Lower leg skin (tissue), 4 donors: ENCODE results near the gene DOCK10. TPM values are rescaled to one million over a fixed set of nuclear protein-coding genes. Genes with fewer than 3 reads are reported as not detected.

Experiments
- DNase-seq, 2 donors: peaks; one replicate each; pipeline ENCODE4 v3.0.0-alpha.2; 2019; ENCODE audit warnings: low spot score in 2 of 2
- H3K4me3 ChIP-seq: fragments of 200-600 bp; sonication (generic); 2 replicates; pipeline ENCODE4 v1.5.1; 2017; ENCODE audit warnings: mild to moderate bottlenecking, low read depth; ENCODE audit not compliant: poor library complexity, severe bottlenecking
- CTCF ChIP-seq, 3 donors: fragments of 450-650 bp; IDR thresholded peaks; one replicate each; pipeline ENCODE4 v1.5.1; 2016; ENCODE audit warnings: antibody characterized with exemption in 3 of 3, mild to moderate bottlenecking in 3 of 3, moderate library complexity in 2 of 3
- POLR2A ChIP-seq, 2 donors: fragments of 450-650 bp; IDR thresholded peaks; one replicate each; pipeline ENCODE4 v1.6.1; 2016 to 2017; ENCODE audit warnings: antibody characterized with exemption in 2 of 2, mild to moderate bottlenecking in 1 of 2, moderate library complexity in 1 of 2
- WGBS, 2 donors: methylation state at CpG; one replicate each; pipeline ENCODE4 v1.1.5; 2018; 5-methylcytosine and 5-hydroxymethylcytosine counted together
- intact Hi-C: fragments of 100-400 bp; cut with DNase I; formaldehyde crosslinking; loops from one replicate; pipeline ENCODE4 v1.15.0; 2023; ENCODE audit warnings: low total_unique reads
- total RNA-seq, 4 donors: library from RNA; depleted of rRNA; stranded (reverse); fragments of >200 nt; gene quantifications; one replicate each; pipeline ENCODE4 v1.1.0, GENCODE V29; 2016

The DOCK10 gene
- total RNA-seq, 4 donors from 2014 or later: 6.2 to 16.5 (median 14.0) TPM

GRCh38 chr2:225032246-225032645 lies 10.0 kb downstream of the DOCK10 start:
- no peak for DNase-seq
- TF ChIP-seq CTCF (IDR thresholded peaks at IDR 0.05) (no peak), POLR2A (IDR thresholded peaks at IDR 0.05) (no peak)
- intact Hi-C loops: no loop called here
- no peak overlapping the region for H3K4me3 ChIP-seq

GRCh38 chr2:225031599-225031998 lies 10.7 kb downstream of the DOCK10 start:
- intact Hi-C loops: no loop called here
- DNase-seq: no peak
- no peak overlapping the region for H3K4me3 ChIP-seq
- TF ChIP-seq POLR2A (IDR thresholded peaks at IDR 0.05): no peak
- no peak for TF ChIP-seq CTCF (IDR thresholded peaks at IDR 0.05)
- WGBS, 2 donors: 88 to 89% methylated on average over 4 of the region's 4 CpGs

- intact Hi-C loops: no loop called here
- no peak overlapping the region for H3K4me3 ChIP-seq
- no peak for TF ChIP-seq POLR2A (IDR thresholded peaks at IDR 0.05)
- no peak for DNase-seq
- WGBS, 2 donors: 90 to 95% methylated on average over 1 of the region's 1 CpG
These were observed 11.4 kb downstream of the DOCK10 start for GRCh38 chr2:225030893-225031292.

- TF ChIP-seq CTCF (IDR thresholded peaks at IDR 0.05) (no peak), POLR2A (IDR thresholded peaks at IDR 0.05) (no peak)
- 81 to 86% methylated on average over 8 of the region's 8 CpGs for WGBS, 2 donors
- intact Hi-C loops: no loop called here
- no peak for DNase-seq
- H3K4me3 ChIP-seq: no peak overlapping the region
These were observed 12.1 kb downstream of the DOCK10 start for GRCh38 chr2:225030203-225030602.

GRCh38 chr2:225028572-225028971 lies 13.7 kb downstream of the DOCK10 start:
- WGBS, 2 donors: 95 to 100% methylated on average over 3 of the region's 3 CpGs
- TF ChIP-seq POLR2A (IDR thresholded peaks at IDR 0.05) (no peak), CTCF (IDR thresholded peaks at IDR 0.05) (no peak)
- H3K4me3 ChIP-seq: no peak overlapping the region
- no peak for DNase-seq
- intact Hi-C loops: no loop called here

GRCh38 chr2:225027061-225027762 lies 15.1 kb downstream of the DOCK10 start:
- intact Hi-C loops: no loop called here
- 92 to 93% methylated on average over 10 of the region's 10 CpGs for WGBS, 2 donors
- TF ChIP-seq POLR2A (IDR thresholded peaks at IDR 0.05) (no peak), CTCF (IDR thresholded peaks at IDR 0.05) (no peak)
- no peak overlapping the region for H3K4me3 ChIP-seq
- DNase-seq: no peak
